GM20000 (cell line): ENCODE measurements around the gene ACBD7.

ENCODE experiments used
- DNase-seq: peaks from one replicate; pipeline ENCODE4 v3.0.0; 2012; ENCODE audit warnings: low spot score
- TF ChIP-seq, protein P1 (sequence below): IDR thresholded peaks from 2 replicates; pipeline ENCODE4 v1.5.1; 2012; ENCODE audit warnings: mild to moderate bottlenecking, control low read depth; ENCODE audit errors: extremely low read depth, missing control alignments

The ACBD7 gene

DNA sequence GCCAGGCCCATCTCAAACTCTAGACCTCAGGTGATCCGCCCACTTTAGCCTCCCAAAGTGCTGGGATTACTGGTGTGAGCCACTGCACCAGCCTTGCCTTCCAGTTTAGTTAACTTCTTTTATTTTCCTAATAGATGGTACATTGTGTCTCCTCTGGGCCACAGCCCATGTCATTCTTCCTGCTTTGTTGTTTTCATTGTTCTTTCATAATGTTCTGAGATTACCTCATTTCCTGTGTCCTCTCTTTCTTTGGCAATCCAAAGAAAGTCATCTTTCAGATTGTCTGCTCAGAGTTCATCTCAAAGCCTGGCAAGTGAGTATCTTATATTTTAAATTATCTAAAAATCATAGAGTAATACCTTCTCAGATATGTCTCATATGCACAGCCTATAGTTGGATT lies 44.9 kb downstream of the ACBD7 start, which contains the start of gene OLAH:
TSS of gene OLAH (plus strand) at position 270 of the 400 bp plus-strand sequence. CDS start 3,346 bp downstream, outside the sequence.
- no peak for DNase-seq
- TF ChIP-seq, protein P1, sequence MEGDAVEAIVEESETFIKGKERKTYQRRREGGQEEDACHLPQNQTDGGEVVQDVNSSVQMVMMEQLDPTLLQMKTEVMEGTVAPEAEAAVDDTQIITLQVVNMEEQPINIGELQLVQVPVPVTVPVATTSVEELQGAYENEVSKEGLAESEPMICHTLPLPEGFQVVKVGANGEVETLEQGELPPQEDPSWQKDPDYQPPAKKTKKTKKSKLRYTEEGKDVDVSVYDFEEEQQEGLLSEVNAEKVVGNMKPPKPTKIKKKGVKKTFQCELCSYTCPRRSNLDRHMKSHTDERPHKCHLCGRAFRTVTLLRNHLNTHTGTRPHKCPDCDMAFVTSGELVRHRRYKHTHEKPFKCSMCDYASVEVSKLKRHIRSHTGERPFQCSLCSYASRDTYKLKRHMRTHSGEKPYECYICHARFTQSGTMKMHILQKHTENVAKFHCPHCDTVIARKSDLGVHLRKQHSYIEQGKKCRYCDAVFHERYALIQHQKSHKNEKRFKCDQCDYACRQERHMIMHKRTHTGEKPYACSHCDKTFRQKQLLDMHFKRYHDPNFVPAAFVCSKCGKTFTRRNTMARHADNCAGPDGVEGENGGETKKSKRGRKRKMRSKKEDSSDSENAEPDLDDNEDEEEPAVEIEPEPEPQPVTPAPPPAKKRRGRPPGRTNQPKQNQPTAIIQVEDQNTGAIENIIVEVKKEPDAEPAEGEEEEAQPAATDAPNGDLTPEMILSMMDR, result no peak

DNA sequence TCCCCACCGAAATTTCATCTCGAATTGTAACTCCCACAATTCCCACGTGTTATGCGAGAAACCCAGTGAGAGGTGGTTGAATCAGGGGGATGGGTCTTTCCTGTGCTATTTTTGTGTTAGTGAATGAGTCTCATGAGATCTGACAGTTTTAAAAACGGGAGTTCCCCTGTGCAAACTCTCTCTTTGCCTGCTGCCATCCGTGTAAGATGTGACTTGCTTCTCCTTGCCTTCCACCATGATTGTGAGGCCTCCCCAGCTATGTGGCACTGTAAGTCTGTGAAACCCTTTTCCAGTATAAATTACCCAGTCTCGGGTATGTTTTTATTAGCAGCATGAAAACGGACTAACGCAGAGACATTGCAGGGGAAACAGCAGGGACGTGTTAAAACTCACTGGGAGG lies 50.2 kb downstream of the ACBD7 start:
- no peak for DNase-seq
- TF ChIP-seq, protein P1, result no peak

DNA sequence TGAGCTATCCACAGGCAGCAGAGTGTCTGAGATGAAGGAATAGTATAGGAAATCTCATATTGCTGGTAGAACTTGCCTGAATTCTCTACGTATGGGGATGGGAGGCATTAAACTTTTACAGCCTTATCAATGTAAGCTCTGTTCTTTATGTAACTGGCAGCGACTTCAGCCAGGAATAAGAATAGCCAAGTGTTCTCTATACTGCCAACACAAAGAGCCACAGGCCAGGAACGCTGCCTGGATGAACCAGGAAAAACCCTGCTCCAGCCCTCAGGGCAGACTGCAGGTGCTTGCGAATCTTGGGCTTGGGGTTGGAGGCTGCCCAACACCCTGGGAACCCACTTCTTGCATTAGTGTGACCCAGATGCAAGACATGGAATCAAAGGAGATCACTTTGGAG lies 50.9 kb downstream of the ACBD7 start:
- TF ChIP-seq, protein P1, result no peak
- no peak for DNase-seq

DNA sequence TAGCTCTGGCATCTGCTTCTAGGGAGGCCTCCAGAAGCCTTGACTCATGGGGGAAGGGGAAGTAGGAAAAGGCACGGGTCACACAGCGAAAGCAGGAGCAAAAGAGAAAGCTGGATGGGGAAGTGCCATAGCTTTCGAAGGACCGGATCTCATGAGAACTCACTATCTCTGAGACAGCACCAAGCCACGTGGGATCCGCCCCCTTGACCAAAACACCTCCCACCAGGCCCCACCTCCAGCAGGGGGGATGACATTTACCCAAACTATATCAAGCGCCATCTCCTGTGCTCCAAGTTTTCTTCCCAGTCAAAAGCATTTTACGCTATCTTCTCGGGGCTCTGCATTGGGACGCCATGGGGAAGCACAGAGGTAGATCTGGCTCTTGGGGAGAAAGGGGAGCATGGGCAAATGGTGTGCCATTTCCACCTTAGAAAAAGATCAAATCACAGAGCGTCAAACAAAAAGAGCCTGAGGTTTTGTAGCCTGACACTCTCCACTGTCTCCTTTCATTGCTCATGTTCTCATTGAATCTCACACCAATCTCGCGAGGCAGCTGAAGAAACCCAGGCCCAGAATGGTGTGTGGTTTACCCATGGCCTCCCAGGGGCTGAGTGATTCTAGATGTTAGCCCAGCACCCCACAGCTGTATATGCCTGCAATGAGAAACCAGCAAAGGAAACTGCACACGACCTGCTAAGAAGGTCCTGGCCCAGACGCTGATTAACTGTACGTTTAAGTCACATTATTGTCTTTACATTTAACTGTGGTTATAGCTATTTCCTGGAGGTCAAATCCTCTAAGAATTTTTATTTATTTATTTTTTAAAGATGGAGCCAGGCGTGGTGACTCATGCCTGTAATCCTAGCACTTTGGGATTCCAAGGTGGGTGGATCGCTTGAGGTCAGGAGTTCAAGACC lies 52.9 kb downstream of the ACBD7 start:
- DNase-seq, result no peak
- TF ChIP-seq, protein P1, result no peak

DNA sequence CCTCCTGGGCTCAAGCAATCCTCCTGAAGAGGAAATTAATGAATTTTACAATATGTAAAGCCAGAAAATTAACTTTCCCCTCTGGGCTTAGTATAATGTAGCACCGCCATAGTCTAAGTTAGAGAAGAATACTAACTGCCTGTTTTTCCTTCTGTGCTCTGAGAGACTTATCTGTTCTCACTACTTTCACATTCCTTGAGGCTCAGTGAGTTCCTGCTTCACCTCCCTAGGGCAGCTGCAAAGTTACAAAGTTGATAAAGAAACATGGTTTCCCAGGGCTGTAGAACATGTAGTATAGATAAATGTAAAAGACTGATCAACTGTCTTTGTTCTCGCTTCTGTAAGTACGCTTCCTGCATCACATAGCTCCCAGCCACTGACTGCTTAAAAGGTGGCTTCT lies 60.8 kb downstream of the ACBD7 start:
- TF ChIP-seq, protein P1, result no peak
- DNase-seq, result no peak
